Measurements from ENCODE around the gene ADCY5. TPM values are rescaled to one million over a fixed set of nuclear protein-coding genes. Genes with fewer than 3 reads are reported as not detected.

ADCY5 gene
- polyA plus RNA-seq, 2 of the 4 experiments (the other 2 are of a cell fraction) = 0.57 to 0.68 TPM

DNA sequence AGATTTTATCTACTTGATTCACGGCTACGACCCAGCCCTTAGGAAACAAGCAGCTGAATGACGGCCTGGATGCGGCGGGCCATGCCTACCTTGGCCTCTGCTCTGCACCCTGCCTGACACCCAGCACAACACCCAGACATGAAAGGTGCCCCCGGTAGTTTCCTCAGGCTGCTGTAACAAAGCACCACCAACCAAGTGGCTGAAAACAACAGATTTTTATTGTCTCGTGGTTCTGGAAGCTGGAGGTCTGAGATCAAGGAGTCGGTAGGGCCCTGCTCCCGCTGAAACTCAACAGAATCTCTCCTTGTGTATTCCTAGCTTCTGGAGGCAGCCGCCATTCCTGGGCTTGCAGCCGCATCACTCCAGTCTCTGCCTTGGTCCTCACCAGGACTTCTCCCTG, 111.7 kb downstream of the ADCY5 start:
- Histone ChIP-seq H3K4me1 (no peaks in the 10 kb centered on the region), H3K9me3 (no peaks in the 10 kb centered on the region), H3K27ac (no peak overlapping the region), H3K4me3 (no peak overlapping the region), H3K4me2 (no peak overlapping the region)
- DNase-seq (ENCODE audit: low read depth in 1 of 2, low spot score in 1 of 2) (no peak), ATAC-seq (no peak), FAIRE-seq (no peak)
- POLR2A ChIA-PET = no interaction called here
- CTCF ChIA-PET = interaction anchor here (0.8 to 7.6 kb wide), 6 partner anchors 8 to 315 kb away, joined by 3 to 60 read pairs (median 4); no protein-coding TSS in a partner anchor
- WGBS (ENCODE audit: missing lambda C conversion rate) = 70% methylated on average over 11 of the region's 11 CpGs
- no peak for TF ChIP-seq EHF (CRISPR knock-in tag; IDR thresholded peaks at IDR 0.05)
- TF ChIP-seq REST (IDR thresholded peaks at IDR 0.05) = no peak
- no peak for TF ChIP-seq SMC3 (IDR thresholded peaks at IDR 0.05)
- no peak for TF ChIP-seq CBX2 (IDR thresholded peaks at IDR 0.05; ENCODE audit: borderline replicate concordance, low read depth)
- TF ChIP-seq MYC (IDR thresholded peaks at IDR 0.05; ENCODE audit: borderline replicate concordance, low read length) = no peak
- TF ChIP-seq ZNF302 (CRISPR knock-in tag; IDR thresholded peaks at IDR 0.05) = no peak
- no peak for TF ChIP-seq ZSCAN20 (CRISPR knock-in tag; IDR thresholded peaks at IDR 0.05)
- TF ChIP-seq FOXS1 (CRISPR knock-in tag; IDR thresholded peaks at IDR 0.05) = no peak
- no peak for TF ChIP-seq TP53 (CRISPR knock-in tag; IDR thresholded peaks at IDR 0.05)
- no peak for TF ChIP-seq ELK1 (IDR thresholded peaks at IDR 0.05; ENCODE audit: low read depth, low read length)
- TF ChIP-seq KDM5A (IDR thresholded peaks at IDR 0.05) = no peak
- no peak for TF ChIP-seq POLR2AphosphoS2 (conservative IDR thresholded peaks at IDR 0.05; ENCODE audit: low read length)
- TF ChIP-seq POLR2A (IDR thresholded peaks at IDR 0.05; ENCODE audit: low read length) = no peak
- no peak for TF ChIP-seq SREBF2 (IDR thresholded peaks at IDR 0.05)
- no peak for TF ChIP-seq NFE2L2 (conservative IDR thresholded peaks at IDR 0.05; ENCODE audit: low read length)
- no peak for TF ChIP-seq E2F6 (IDR thresholded peaks at IDR 0.05; ENCODE audit: borderline replicate concordance, low read depth)
- TF ChIP-seq CBX8 (IDR thresholded peaks at IDR 0.05) = no peak
- no peak for TF ChIP-seq CHD2 (IDR thresholded peaks at IDR 0.05; ENCODE audit: low read length, partially characterized antibody)
- TF ChIP-seq ESRRA (IDR thresholded peaks at IDR 0.05; ENCODE audit: borderline replicate concordance, low read length) = no peak

DNA sequence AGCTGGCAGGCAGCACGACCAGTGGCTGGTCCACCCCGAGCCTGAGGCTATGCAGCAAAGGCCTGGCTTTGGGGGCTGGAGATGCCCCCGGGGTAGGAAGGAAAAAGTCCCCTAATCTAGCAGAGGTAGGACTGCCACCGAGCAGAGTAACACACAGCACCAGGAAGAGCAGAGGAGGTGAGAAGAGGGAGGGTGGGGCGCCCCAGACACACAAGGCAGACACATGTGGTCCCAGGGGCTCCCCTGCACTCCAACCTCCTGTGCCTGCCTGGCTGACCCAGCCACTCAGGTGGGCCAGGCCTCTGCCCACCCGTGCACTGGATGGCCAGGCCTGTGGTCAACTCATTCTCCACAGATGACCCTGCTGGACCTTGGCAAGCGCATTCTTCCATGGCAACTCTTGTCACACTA, 112.4 kb downstream of the ADCY5 start:
- no peak for DNase-seq (ENCODE audit: low read depth in 1 of 2, low spot score in 1 of 2)
- Histone ChIP-seq H3K4me3 (no peak overlapping the region), H3K9me3 (no peaks in the 10 kb centered on the region), H3K27ac (no peak overlapping the region), H3K4me2 (no peak overlapping the region), H3K4me1 (no peaks in the 10 kb centered on the region)
- ATAC-seq = no peak
- ChIA-PET CTCF (interaction anchor here (0.8 to 1.0 kb wide), 2 partner anchors 162 to 223 kb away, joined by 3 read pairs; no protein-coding TSS in a partner anchor), POLR2A (no interaction called here)
- no peak for FAIRE-seq
- TF ChIP-seq NPAS2 (CRISPR knock-in tag; IDR thresholded peaks at IDR 0.05; ENCODE audit: borderline replicate concordance) (no peak), ZSCAN20 (CRISPR knock-in tag; IDR thresholded peaks at IDR 0.05) (no peak), BHLHE40 (IDR thresholded peaks at IDR 0.05; ENCODE audit: low read depth, low read length) (no peak), RNF2 (IDR thresholded peaks at IDR 0.05; ENCODE audit: borderline replicate concordance, low read depth) (no peak), RAD21 (conservative IDR thresholded peaks at IDR 0.05 in 1 of 2, IDR thresholded peaks at IDR 0.05 in 1 of 2) (no peak), SREBF2 (IDR thresholded peaks at IDR 0.05) (no peak), RFX5 (IDR thresholded peaks at IDR 0.05) (no peak)
- WGBS (ENCODE audit: missing lambda C conversion rate) = 29% methylated on average over 6 of the region's 7 CpGs

Measured in A549 (cell line).